Ishikawa (cell line): Measurements from ENCODE around the gene SCN9A.

Source experiments
- CEBPB ChIP-seq: IDR thresholded peaks from 2 replicates; pipeline ENCODE4 v1.6.1; 2012
- CREB1 ChIP-seq: IDR thresholded peaks from 2 replicates; pipeline ENCODE4 v1.6.1; 2012; ENCODE audit warnings: low read depth
- EGR1 ChIP-seq: IDR thresholded peaks from 2 replicates; pipeline ENCODE4 v1.6.1; 2012
- EP300 ChIP-seq: IDR thresholded peaks from 2 replicates; pipeline ENCODE4 v1.6.1; 2012; ENCODE audit warnings: borderline replicate concordance
- FOXM1 ChIP-seq: IDR thresholded peaks from 2 replicates; pipeline ENCODE4 v1.6.1; 2012; ENCODE audit warnings: low read depth, borderline replicate concordance
- MAX ChIP-seq: IDR thresholded peaks from 2 replicates; pipeline ENCODE4 v1.6.1; 2012
- NFIC ChIP-seq: IDR thresholded peaks from 2 replicates; pipeline ENCODE4 v1.6.1; 2012
- RAD21 ChIP-seq: IDR thresholded peaks from 2 replicates; pipeline ENCODE4 v1.6.1; 2012; ENCODE audit warnings: low read depth
- REST ChIP-seq: IDR thresholded peaks from 2 replicates; pipeline ENCODE4 v1.6.1; 2012; ENCODE audit warnings: low read depth, mild to moderate bottlenecking
- TAF1 ChIP-seq: IDR thresholded peaks from 2 replicates; pipeline ENCODE4 v1.6.1; 2012; ENCODE audit warnings: low read depth, mild to moderate bottlenecking
- TCF12 ChIP-seq: IDR thresholded peaks from 2 replicates; pipeline ENCODE4 v1.6.1; 2012; ENCODE audit warnings: low read depth
- TEAD4 ChIP-seq: IDR thresholded peaks from 2 replicates; pipeline ENCODE4 v1.6.1; 2012
- USF1 ChIP-seq: IDR thresholded peaks from 2 replicates; pipeline ENCODE4 v1.6.1; 2012
- YY1 ChIP-seq: IDR thresholded peaks from 2 replicates; pipeline ENCODE4 v1.6.1; 2012; ENCODE audit warnings: low read depth
- ZBTB7A ChIP-seq: IDR thresholded peaks from 2 replicates; pipeline ENCODE4 v1.6.1; 2012; ENCODE audit warnings: low read depth

SCN9A gene

GRCh38 chr2:166341426-166341825 is 34.3 kb downstream of the SCN9A start:
- TF ChIP-seq TCF12 (no peak), USF1 (no peak), FOXM1 (no peak), REST (no peak), YY1 (no peak)

- TF ChIP-seq ZBTB7A: no peak
- no peak for TF ChIP-seq TCF12
- TF ChIP-seq RAD21: no peak
- no peak for TF ChIP-seq REST
- TF ChIP-seq CEBPB: no peak
- no peak for TF ChIP-seq MAX
- no peak for TF ChIP-seq EGR1
- TF ChIP-seq FOXM1: no peak
- TF ChIP-seq TEAD4: no peak
- TF ChIP-seq YY1: no peak
- TF ChIP-seq NFIC: no peak
- TF ChIP-seq TAF1: no peak
- TF ChIP-seq CREB1: no peak
These were observed 36.9 kb downstream of the SCN9A start for GRCh38 chr2:166338831-166339339.

- no peak for TF ChIP-seq FOXM1
- TF ChIP-seq NFIC: no peak
- TF ChIP-seq ZBTB7A: no peak
- TF ChIP-seq EP300: no peak
- no peak for TF ChIP-seq YY1
- TF ChIP-seq TAF1: no peak
- no peak for TF ChIP-seq REST
- TF ChIP-seq TCF12: no peak
- no peak for TF ChIP-seq EGR1
These were observed 37.8 kb downstream of the SCN9A start for GRCh38 chr2:166337932-166338331.

- no peak for TF ChIP-seq CREB1
These were observed 40.5 kb downstream of the SCN9A start for GRCh38 chr2:166335284-166335683.

- TF ChIP-seq EP300 (no peak), TCF12 (no peak), RAD21 (no peak), CEBPB (no peak), EGR1 (no peak), FOXM1 (no peak), MAX (no peak), TEAD4 (no peak), NFIC (no peak), ZBTB7A (no peak), USF1 (no peak), TAF1 (no peak), REST (no peak), CREB1 (no peak), YY1 (no peak)
These were observed 40.9 kb downstream of the SCN9A start for GRCh38 chr2:166334805-166335204.
